Measurements from ENCODE around the gene FITM1. TPM values are rescaled to one million over a fixed set of nuclear protein-coding genes. Genes with fewer than 3 reads are reported as not detected.

FITM1 gene
- total RNA-seq, 2 donors from 2014 or later, result 0.67 to 1.8 TPM

DNA sequence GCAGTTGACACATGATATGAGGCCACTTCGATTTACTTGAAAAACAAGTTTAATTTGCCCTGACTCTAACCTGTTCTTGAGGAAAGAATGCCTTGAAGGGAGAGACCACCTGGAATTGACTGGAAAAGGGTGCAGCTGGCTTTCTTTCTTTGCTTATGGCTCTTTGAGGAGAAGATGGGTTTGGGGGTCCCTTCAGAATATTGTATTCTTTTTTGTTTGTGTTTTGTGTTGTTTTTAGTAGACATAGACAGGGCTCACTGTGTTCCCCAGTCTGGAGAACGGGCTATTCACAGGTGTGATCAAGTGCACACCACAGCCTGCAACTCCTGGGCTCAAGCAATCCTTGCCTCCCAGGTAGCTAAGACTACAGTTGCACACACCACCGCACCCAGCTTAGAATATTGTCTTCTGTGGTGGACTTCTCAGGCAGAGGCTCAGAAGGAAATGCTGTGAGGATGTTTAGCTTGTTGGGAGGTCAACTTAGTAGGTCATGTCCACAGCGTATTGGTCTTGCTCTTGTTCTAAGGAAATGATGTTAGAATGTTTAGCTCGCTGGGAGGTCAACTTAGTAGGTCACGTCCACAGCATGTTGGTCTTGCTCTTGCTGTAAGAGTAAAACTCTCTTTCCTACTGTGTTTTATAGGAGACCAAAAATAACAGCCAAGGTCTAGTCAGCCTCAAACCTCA is 14.2 kb upstream of the FITM1 start:
- DNase-seq (ENCODE audit: low spot score), result no peak
- no peak for ATAC-seq
- Mint-ChIP-seq H3K4me1 (ENCODE audit: low read depth in 2 of 2) (peaks cover 19 to 24% of the 10 kb centered on the region in 2 donors), H3K36me3 (peaks cover 13% of the 10 kb centered on the region), H3K9me3 (no peaks in the 10 kb centered on the region), H3K27me3 (no peaks in the 10 kb centered on the region), H3K4me3 (peak overlapping the region; percentile 98), H3K27ac (peak overlapping the region; percentile 94 to 100)

DNA sequence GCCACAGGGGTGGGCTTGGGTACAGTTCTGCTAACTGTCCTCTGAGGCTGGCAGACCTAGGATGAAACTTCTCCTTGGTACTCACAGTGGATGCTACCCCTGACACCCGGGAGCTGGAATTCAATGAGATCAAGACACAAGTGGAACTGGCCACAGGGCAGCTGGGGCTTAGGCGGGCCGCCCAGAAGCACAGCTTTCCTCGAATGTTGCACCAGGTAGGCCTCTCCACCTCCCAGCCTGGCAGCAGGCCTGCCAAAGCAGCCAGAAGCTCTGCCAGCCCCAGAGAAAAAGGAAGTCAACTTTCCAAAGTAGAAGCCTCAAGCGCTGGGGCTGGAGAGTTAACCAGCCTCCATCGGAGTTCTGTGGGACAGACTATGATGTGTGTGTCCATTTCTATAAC is 13.3 kb upstream of the FITM1 start:
- Mint-ChIP-seq H3K27ac (peak overlapping the region in 1 of 2 donors; percentile 100), H3K4me3 (no peak overlapping the region), H3K4me1 (ENCODE audit: low read depth in 2 of 2) (peaks cover 19 to 24% of the 10 kb centered on the region in 2 donors), H3K36me3 (peaks cover 19% of the 10 kb centered on the region), H3K9me3 (no peaks in the 10 kb centered on the region), H3K27me3 (no peaks in the 10 kb centered on the region)
- ATAC-seq (no peak), DNase-seq (ENCODE audit: low spot score) (peak; percentile 16)

GRCh38 chr14:24119691-24120090 is 10.8 kb upstream of the FITM1 start:
- Mint-ChIP-seq H3K27ac (no peak overlapping the region), H3K9me3 (no peaks in the 10 kb centered on the region), H3K4me1 (ENCODE audit: low read depth in 2 of 2) (peaks cover 19 to 24% of the 10 kb centered on the region in 2 donors), H3K4me3 (no peak overlapping the region), H3K27me3 (no peaks in the 10 kb centered on the region), H3K36me3 (peaks cover 19% of the 10 kb centered on the region)
- no peak for ATAC-seq
- no peak for DNase-seq (ENCODE audit: low spot score)

GRCh38 chr14:24121210-24121609 is 9.2 kb upstream of the FITM1 start:
- Mint-ChIP-seq H3K9me3 (no peaks in the 10 kb centered on the region), H3K27ac (no peak overlapping the region), H3K4me3 (no peak overlapping the region), H3K27me3 (no peaks in the 10 kb centered on the region), H3K4me1 (ENCODE audit: low read depth in 2 of 2) (peaks cover 8 to 10% of the 10 kb centered on the region in 2 donors), H3K36me3 (peaks cover 19% of the 10 kb centered on the region)
- DNase-seq (ENCODE audit: low spot score) (peak; percentile 37), ATAC-seq (no peak)

DNA sequence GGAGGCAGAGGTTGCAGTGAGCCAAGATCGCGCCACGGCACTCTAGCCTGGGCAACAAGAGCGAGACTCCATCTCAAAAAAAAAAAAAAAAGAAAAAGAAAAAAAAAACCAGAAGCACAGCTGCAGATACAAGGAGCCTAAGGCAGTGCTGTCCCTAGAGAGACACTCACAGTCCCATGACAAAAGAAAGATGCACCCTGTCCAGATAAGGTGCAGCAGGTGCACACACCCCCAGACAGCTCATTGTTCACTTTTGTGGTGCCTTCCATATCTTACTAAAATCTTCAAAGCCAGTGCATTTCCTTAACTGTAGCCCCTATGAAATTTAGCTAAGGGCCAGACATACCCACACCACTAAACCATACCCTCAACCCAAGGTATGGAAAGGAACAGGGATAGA is 8.0 kb upstream of the FITM1 start:
- DNase-seq (ENCODE audit: low spot score), result peak; percentile 3
- Mint-ChIP-seq H3K27ac (peak overlapping the region in 1 of 2 donors; percentile 68), H3K27me3 (no peaks in the 10 kb centered on the region), H3K36me3 (peaks cover 14% of the 10 kb centered on the region), H3K4me1 (ENCODE audit: low read depth in 2 of 2) (peaks cover 0 to 4% of the 10 kb centered on the region in 2 donors), H3K4me3 (no peak overlapping the region), H3K9me3 (no peaks in the 10 kb centered on the region)
- no peak for ATAC-seq

GRCh38 chr14:24122898-24123297 is 7.6 kb upstream of the FITM1 start:
- Mint-ChIP-seq H3K27me3 (no peaks in the 10 kb centered on the region), H3K36me3 (peaks cover 14% of the 10 kb centered on the region), H3K27ac (peak overlapping the region in 1 of 2 donors; percentile 68)

GRCh38 chr14:24123424-24124417 is 6.7 kb upstream of the FITM1 start:
- H3K27me3 Mint-ChIP-seq, result no peaks in the 10 kb centered on the region
- H3K4me3 Mint-ChIP-seq, result no peak overlapping the region
- H3K4me1 Mint-ChIP-seq (ENCODE audit: low read depth in 2 of 2), result no peaks in the 10 kb centered on the region
- peaks cover 8% of the 10 kb centered on the region for H3K36me3 Mint-ChIP-seq
- ATAC-seq, result peak; percentile 11 to 32
- peak overlapping the region in 1 of 2 donors; percentile 77 for H3K27ac Mint-ChIP-seq
- no peaks in the 10 kb centered on the region for H3K9me3 Mint-ChIP-seq
- peak; percentile 31 for DNase-seq (ENCODE audit: low spot score)

More at GRCh38 chr14:24122898-24123297, 7.6 kb upstream of the FITM1 start:
- ATAC-seq (no peak), DNase-seq (ENCODE audit: low spot score) (peak; percentile 40)
- peaks cover 0 to 4% of the 10 kb centered on the region in 2 donors for H3K4me1 Mint-ChIP-seq (ENCODE audit: low read depth in 2 of 2)
- no peak overlapping the region for H3K4me3 Mint-ChIP-seq
- H3K9me3 Mint-ChIP-seq, result no peaks in the 10 kb centered on the region

GRCh38 chr14:24126939-24127338 is 3.5 kb upstream of the FITM1 start:
- Mint-ChIP-seq H3K27ac (no peak overlapping the region), H3K9me3 (no peaks in the 10 kb centered on the region), H3K27me3 (no peaks in the 10 kb centered on the region), H3K4me1 (ENCODE audit: low read depth in 2 of 2) (no peaks in the 10 kb centered on the region), H3K36me3 (no peaks in the 10 kb centered on the region), H3K4me3 (no peak overlapping the region)
- ATAC-seq, result no peak
- no peak for DNase-seq (ENCODE audit: low spot score)

DNA sequence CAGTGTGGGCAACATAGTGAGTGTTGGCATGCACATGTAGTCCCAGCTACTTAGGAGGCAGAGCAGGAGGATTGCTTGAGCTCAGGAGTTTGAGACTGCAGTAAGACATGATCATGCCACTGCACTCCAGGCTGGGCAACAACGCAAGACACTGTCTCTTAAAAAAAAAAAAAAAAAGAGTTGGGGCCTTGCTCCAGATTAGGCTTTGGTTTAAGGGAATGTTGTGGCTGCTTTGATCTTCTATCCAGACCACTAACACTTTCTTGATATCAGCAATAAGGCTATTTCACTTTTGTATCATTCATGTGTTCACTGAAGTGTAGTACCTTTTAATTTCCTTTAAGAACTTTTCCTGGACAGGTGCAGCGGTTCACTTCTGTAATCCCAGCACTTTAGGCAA is 2.8 kb upstream of the FITM1 start:
- Mint-ChIP-seq H3K4me3 (no peak overlapping the region), H3K4me1 (ENCODE audit: low read depth in 2 of 2) (no peaks in the 10 kb centered on the region), H3K36me3 (no peaks in the 10 kb centered on the region), H3K27me3 (no peaks in the 10 kb centered on the region), H3K9me3 (no peaks in the 10 kb centered on the region), H3K27ac (no peak overlapping the region)
- ATAC-seq, result no peak
- peak; percentile 41 for DNase-seq (ENCODE audit: low spot score)

- DNase-seq (ENCODE audit: low spot score), result no peak
- H3K4me1 Mint-ChIP-seq (ENCODE audit: low read depth in 2 of 2), result no peaks in the 10 kb centered on the region
- H3K36me3 Mint-ChIP-seq, result no peaks in the 10 kb centered on the region
- H3K4me3 Mint-ChIP-seq, result no peak overlapping the region
- H3K9me3 Mint-ChIP-seq, result no peaks in the 10 kb centered on the region
- H3K27ac Mint-ChIP-seq, result no peak overlapping the region
- ATAC-seq, result no peak
- no peaks in the 10 kb centered on the region for H3K27me3 Mint-ChIP-seq
Measured at GRCh38 chr14:24129410-24129998, 955 bp upstream of the FITM1 start.

GRCh38 chr14:24130717-24131548 is 474 bp downstream of the FITM1 start:
- Mint-ChIP-seq H3K4me1 (ENCODE audit: low read depth in 2 of 2) (peaks cover 6 to 7% of the 10 kb centered on the region in 2 donors), H3K27ac (no peak overlapping the region), H3K36me3 (no peaks in the 10 kb centered on the region), H3K27me3 (no peaks in the 10 kb centered on the region), H3K4me3 (no peak overlapping the region), H3K9me3 (no peaks in the 10 kb centered on the region)
- ATAC-seq (no peak), DNase-seq (ENCODE audit: low spot score) (peak; percentile 57)

GRCh38 chr14:24131549-24131966 is 1.1 kb downstream of the FITM1 start:
- Mint-ChIP-seq H3K36me3 (no peaks in the 10 kb centered on the region), H3K4me3 (no peak overlapping the region), H3K27ac (no peak overlapping the region), H3K27me3 (no peaks in the 10 kb centered on the region), H3K4me1 (ENCODE audit: low read depth in 2 of 2) (peaks cover 7 to 8% of the 10 kb centered on the region in 2 donors), H3K9me3 (no peaks in the 10 kb centered on the region)
- no peak for ATAC-seq
- DNase-seq (ENCODE audit: low spot score), result peak; percentile 41

- Mint-ChIP-seq H3K27ac (no peak overlapping the region), H3K27me3 (no peaks in the 10 kb centered on the region), H3K36me3 (peaks cover 3% of the 10 kb centered on the region), H3K9me3 (no peaks in the 10 kb centered on the region), H3K4me1 (ENCODE audit: low read depth in 2 of 2) (peaks cover 13 to 14% of the 10 kb centered on the region in 2 donors), H3K4me3 (no peak overlapping the region)
- peak; percentile 42 for DNase-seq (ENCODE audit: low spot score)
- ATAC-seq, result no peak
Measured at GRCh38 chr14:24132061-24132685, 1.7 kb downstream of the FITM1 start.

All from natural killer cell treated with Interleukin-12 subunit alpha and Interleukin-12 subunit beta and Interleukin-15 and Interleukin-18, amount 100 ng/mL, for 72 hours (primary cell).